Panc1 (cell line): ENCODE measurements around the gene INSYN1. TPM values are rescaled to one million over a fixed set of nuclear protein-coding genes. Genes with fewer than 3 reads are reported as not detected.

Experiments
- ATAC-seq: fragments of 200-7000 bp; cut with Tn5 transposase; 2 replicates; pipeline ENCODE4 v1.9.1; 2020; ENCODE audit warnings: mild to moderate bottlenecking, moderate library complexity
- BruUV-seq: library from RNA; stranded (reverse); fragments of 400-500 nt; replicated peaks from 2 replicates; lab custom pipeline; 2021; lab: Mats Ljungman, UMichigan
- CTCF ChIA-PET: fragments of 300-600 bp; sonication (Branson Sonifier 250); formaldehyde crosslinking; loops from one replicate; lab custom pipeline; 2022; ENCODE audit warnings: antibody characterized with exemption; lab: Charles Lee
- POLR2A ChIA-PET: fragments of 300-600 bp; sonication (Branson Sonifier 250); formaldehyde crosslinking; loops from one replicate; lab custom pipeline; 2022; ENCODE audit warnings: antibody characterized with exemption; lab: Charles Lee
- DNase-seq: peaks from one replicate; pipeline ENCODE4 v3.0.0-alpha.2; 2010; ENCODE audit warnings: low read depth, low spot score
- H3K27ac ChIP-seq: 2 replicates; pipeline ENCODE4 v1.5.1; 2011; ENCODE audit warnings: mild to moderate bottlenecking, low read length, inconsistent platforms
- H3K27me3 ChIP-seq: fragments of 200-500 bp; sonication (Bioruptor generic); 2 replicates; pipeline ENCODE4 v1.6.0; 2014; ENCODE audit warnings: low read length, inconsistent platforms; ENCODE audit not compliant: control insufficient read depth, insufficient read depth
- H3K36me3 ChIP-seq: fragments of 200-500 bp; sonication (Bioruptor generic); 2 replicates; pipeline ENCODE4 v1.5.1; 2014; ENCODE audit warnings: inconsistent platforms, mild to moderate bottlenecking, low read length, moderate library complexity; ENCODE audit not compliant: control insufficient read depth, insufficient read depth
- H3K4me1 ChIP-seq: 2 replicates; pipeline ENCODE4 v1.5.1; 2011; ENCODE audit warnings: inconsistent platforms, mild to moderate bottlenecking, low read length, moderate library complexity; ENCODE audit not compliant: control insufficient read depth, insufficient read depth
- H3K4me3 ChIP-seq, 2 experiments: 2 replicates each; pipeline ENCODE4 v1.5.1; 2011 to 2012; ENCODE audit warnings: low read depth in 2 of 2, low read length in 2 of 2, mild to moderate bottlenecking in 2 of 2, inconsistent platforms in 1 of 2, moderate library complexity in 1 of 2
- H3K9me3 ChIP-seq: fragments of 200-500 bp; sonication (Bioruptor generic); 2 replicates; pipeline ENCODE4 v1.5.1; 2014; ENCODE audit warnings: low read depth, mild to moderate bottlenecking, inconsistent platforms, low read length, moderate library complexity; ENCODE audit not compliant: control insufficient read depth, insufficient read depth
- POLR2AphosphoS5 ChIP-seq: IDR thresholded peaks from 2 replicates; pipeline ENCODE4 v1.6.1; 2012; ENCODE audit warnings: mild to moderate bottlenecking, low read depth, low read length, moderate library complexity
- SIN3A ChIP-seq: IDR thresholded peaks from 2 replicates; pipeline ENCODE4 v1.6.1; 2012; ENCODE audit warnings: low read depth, mild to moderate bottlenecking, low read length, moderate library complexity, borderline replicate concordance; ENCODE audit not compliant: insufficient read depth
- TCF7L2 ChIP-seq: IDR thresholded peaks from 2 replicates; pipeline ENCODE4 v1.6.1; 2011; ENCODE audit warnings: mild to moderate bottlenecking, low read depth, low read length, inconsistent platforms
- in situ Hi-C: cut with HindIII; loops from 2 replicates; pipeline ENCODE4 v1.10.0; 2016; ENCODE audit warnings: low sequenced_read_pairs, low pct_unique_long_range_greater_than_20kb
- intact Hi-C: fragments of 100-400 bp; cut with micrococcal nuclease; formaldehyde crosslinking; loops from one replicate; pipeline ENCODE4 v1.10.0; 2022; ENCODE audit not compliant: unreplicated experiment
- total RNA-seq: library from RNA; stranded (reverse); gene quantifications from one replicate; pipeline ENCODE4 v1.2.1, GENCODE V29; 2021; ENCODE audit not compliant: unreplicated experiment
- TF ChIP-seq, protein P1 (sequence below): fragments of 450-650 bp; IDR thresholded peaks from 2 replicates; pipeline ENCODE4 v1.5.1; 2017; ENCODE audit warnings: mild to moderate bottlenecking
- TF ChIP-seq, protein P2 (sequence below), 2 experiments: IDR thresholded peaks; 2 replicates each; pipeline ENCODE4 v1.6.1; 2011 to 2012; ENCODE audit warnings: low read depth in 2 of 2, control low read depth in 1 of 2, low read length in 1 of 2, mild to moderate bottlenecking in 1 of 2, moderate library complexity in 1 of 2; ENCODE audit not compliant: insufficient read depth in 1 of 2

Gene INSYN1
- total RNA-seq, 1 experiment from 2014 or later = 2.6 TPM

DNA sequence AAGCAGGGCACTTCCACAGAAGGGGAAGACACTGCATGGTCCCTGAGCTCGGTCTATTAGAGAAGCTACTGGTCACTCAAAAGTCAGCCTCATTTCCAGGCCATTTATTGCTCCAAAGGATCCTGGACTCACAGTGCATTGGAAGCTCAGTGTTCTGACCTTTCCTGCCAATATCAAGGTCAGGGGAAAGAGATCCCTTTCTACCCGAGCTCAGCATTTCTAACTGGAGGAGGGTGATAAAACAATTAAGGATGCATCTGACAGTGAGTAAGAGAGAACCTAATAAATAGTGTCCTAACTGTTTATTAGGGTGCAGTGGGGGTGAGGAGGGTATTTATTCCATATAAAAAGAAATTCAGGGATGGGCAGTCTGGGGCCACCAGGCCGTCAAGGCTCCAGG lies 26.8 kb upstream of the INSYN1 start:
- H3K27me3 ChIP-seq = no peaks in the 10 kb centered on the region
- BruUV-seq = no TSS peak
- H3K4me1 ChIP-seq = no peaks in the 10 kb centered on the region
- ATAC-seq = no peak
- H3K4me3 ChIP-seq = no peak overlapping the region
- H3K9me3 ChIP-seq = no peaks in the 10 kb centered on the region
- no peak overlapping the region for H3K27ac ChIP-seq
- CTCF ChIA-PET = interaction anchor here (0.7 kb wide), 1 partner anchor 59 kb away, joined by 3 read pairs; no protein-coding TSS in a partner anchor
- DNase-seq = no peak
- POLR2A ChIA-PET = no interaction called here
- intact Hi-C loops (no loop called here), in situ Hi-C loops (no loop called here)
- H3K36me3 ChIP-seq = no peaks in the 10 kb centered on the region
- TF ChIP-seq, protein P1, sequence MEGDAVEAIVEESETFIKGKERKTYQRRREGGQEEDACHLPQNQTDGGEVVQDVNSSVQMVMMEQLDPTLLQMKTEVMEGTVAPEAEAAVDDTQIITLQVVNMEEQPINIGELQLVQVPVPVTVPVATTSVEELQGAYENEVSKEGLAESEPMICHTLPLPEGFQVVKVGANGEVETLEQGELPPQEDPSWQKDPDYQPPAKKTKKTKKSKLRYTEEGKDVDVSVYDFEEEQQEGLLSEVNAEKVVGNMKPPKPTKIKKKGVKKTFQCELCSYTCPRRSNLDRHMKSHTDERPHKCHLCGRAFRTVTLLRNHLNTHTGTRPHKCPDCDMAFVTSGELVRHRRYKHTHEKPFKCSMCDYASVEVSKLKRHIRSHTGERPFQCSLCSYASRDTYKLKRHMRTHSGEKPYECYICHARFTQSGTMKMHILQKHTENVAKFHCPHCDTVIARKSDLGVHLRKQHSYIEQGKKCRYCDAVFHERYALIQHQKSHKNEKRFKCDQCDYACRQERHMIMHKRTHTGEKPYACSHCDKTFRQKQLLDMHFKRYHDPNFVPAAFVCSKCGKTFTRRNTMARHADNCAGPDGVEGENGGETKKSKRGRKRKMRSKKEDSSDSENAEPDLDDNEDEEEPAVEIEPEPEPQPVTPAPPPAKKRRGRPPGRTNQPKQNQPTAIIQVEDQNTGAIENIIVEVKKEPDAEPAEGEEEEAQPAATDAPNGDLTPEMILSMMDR = no peak
- TF ChIP-seq POLR2AphosphoS5 (no peak), SIN3A (no peak)

DNA sequence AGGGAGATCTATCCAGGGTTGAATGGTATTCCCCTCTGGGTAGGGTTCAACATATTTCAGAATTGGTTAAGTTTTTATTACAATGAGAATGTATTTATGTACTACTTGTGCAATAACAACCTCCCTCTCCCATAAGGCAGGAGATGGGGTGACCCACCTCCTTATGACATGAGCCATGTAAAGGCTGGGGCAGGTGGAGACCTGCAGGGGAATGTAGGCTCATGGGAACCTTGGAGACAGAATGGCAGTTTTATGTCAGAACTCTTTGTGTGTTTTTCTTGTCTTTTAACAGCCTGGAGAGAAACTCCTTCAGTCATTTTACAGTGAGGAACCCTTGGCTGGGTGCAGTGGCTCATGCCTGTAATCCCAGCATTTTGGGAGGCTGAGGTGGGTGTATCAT lies 24.6 kb upstream of the INSYN1 start:
- POLR2A ChIA-PET = no interaction called here
- intact Hi-C loops (no loop called here), in situ Hi-C loops (no loop called here)
- Histone ChIP-seq H3K9me3 (no peaks in the 10 kb centered on the region), H3K36me3 (no peaks in the 10 kb centered on the region), H3K4me1 (no peaks in the 10 kb centered on the region; the same call in 1 of the 2 replicates), H3K27me3 (no peaks in the 10 kb centered on the region), H3K4me3 (no peak overlapping the region), H3K27ac (no peak overlapping the region)
- no peak for ATAC-seq
- CTCF ChIA-PET = no interaction called here
- no peak for DNase-seq
- TF ChIP-seq POLR2AphosphoS5 = no peak
- TF ChIP-seq, protein P1 = no peak
- no peak for TF ChIP-seq TCF7L2
- TF ChIP-seq SIN3A = no peak
- TF ChIP-seq, protein P2, sequence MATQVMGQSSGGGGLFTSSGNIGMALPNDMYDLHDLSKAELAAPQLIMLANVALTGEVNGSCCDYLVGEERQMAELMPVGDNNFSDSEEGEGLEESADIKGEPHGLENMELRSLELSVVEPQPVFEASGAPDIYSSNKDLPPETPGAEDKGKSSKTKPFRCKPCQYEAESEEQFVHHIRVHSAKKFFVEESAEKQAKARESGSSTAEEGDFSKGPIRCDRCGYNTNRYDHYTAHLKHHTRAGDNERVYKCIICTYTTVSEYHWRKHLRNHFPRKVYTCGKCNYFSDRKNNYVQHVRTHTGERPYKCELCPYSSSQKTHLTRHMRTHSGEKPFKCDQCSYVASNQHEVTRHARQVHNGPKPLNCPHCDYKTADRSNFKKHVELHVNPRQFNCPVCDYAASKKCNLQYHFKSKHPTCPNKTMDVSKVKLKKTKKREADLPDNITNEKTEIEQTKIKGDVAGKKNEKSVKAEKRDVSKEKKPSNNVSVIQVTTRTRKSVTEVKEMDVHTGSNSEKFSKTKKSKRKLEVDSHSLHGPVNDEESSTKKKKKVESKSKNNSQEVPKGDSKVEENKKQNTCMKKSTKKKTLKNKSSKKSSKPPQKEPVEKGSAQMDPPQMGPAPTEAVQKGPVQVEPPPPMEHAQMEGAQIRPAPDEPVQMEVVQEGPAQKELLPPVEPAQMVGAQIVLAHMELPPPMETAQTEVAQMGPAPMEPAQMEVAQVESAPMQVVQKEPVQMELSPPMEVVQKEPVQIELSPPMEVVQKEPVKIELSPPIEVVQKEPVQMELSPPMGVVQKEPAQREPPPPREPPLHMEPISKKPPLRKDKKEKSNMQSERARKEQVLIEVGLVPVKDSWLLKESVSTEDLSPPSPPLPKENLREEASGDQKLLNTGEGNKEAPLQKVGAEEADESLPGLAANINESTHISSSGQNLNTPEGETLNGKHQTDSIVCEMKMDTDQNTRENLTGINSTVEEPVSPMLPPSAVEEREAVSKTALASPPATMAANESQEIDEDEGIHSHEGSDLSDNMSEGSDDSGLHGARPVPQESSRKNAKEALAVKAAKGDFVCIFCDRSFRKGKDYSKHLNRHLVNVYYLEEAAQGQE (IDR thresholded peaks at IDR 0.05; ENCODE audit: insufficient read depth in 1 of 2, low read depth in 2 of 2, low read length in 1 of 2) = no peak
- BruUV-seq = no TSS peak
